Right kidney (tissue), 1 donor: ENCODE results near the gene ATP6V1C2.
"Not testable (repeated sequence)": the region's sequence is repeated elsewhere in the genome, so short reads cannot be mapped to it uniquely, and the experiment has no call there.

Source experiments
- DNase-seq: peaks from one replicate; pipeline ENCODE4 v3.0.0-alpha.2; 2016

The ATP6V1C2 gene

GRCh38 chr2:10813163-10814138 is 92.0 kb downstream of the ATP6V1C2 start:
- not testable (repeated sequence) for DNase-seq

GRCh38 chr2:10814142-10814541 is 92.7 kb downstream of the ATP6V1C2 start:
- no peak for DNase-seq

DNA sequence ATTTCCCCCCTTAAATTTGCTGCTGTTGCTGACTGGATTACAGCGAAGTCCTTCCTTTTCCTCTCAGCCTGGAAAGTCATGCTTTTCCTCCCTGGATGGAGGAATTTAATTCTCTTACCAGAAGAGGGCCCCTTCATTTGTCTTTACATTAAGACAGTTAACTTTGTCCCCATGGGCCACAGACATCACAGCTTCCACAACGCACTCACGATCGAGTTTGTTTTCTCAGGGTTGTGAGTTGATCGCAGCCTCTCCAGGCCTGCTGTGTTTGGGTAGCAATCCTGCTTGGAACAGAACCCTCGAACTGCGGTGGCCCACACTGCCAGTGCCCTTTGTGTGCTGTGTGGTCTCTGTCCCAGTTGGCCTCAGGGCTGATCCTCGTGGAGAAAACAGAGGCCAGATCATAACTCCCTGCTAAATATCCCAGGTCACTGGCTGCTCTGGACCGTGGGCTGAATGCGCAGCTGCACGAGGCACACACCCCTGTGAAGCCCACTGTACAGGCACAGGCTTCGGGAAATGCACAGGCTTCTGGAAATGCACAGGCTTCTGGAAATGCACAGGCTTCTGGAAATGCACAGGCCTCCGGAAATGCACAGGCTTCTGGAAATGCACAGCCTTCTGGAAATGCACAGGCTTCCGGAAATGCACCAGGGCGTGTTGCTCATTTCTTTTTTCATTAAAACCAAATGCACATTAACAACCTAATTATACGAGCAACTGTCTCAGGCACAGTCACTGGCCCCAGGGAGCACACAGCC is 93.3 kb downstream of the ATP6V1C2 start:
- no peak for DNase-seq

DNA sequence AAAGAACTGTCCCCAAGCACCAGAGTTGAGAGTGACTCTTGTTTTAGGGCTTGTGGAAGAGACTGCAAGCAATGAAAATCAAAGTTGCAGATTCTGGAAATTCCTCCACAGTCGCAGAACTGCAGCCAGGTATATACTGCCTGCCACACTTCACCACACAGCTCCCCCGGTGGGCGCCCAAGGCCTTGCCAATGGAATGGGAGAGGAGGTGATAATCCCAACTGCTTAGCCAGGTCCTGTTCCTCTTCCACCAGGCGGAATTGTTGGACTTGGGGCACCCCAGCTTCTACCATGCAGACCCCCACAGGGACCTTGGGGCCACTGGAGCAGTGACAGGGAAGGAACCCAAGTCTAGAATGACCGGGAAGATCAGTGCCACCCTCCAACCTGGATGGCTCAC is 96.0 kb downstream of the ATP6V1C2 start:
- DNase-seq: no peak

DNA sequence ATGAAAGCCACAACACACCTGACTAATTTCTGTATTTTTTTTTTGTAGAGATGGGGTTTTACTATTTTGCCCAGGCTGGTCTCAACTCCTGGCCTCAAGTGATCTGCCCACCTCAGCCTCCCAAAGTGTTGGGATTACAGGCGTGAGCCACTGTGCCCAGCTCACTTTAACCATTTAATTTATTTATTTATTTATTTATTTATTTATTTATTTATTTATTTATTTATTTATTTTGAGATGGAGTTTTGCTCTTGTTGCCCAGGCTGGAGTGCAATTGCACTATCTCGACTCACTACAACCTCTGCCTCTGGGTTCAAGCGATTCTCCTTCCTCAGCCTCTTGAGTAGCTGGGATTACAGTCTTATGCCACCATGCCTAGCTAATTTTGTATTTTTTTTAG is 96.9 kb downstream of the ATP6V1C2 start:
- not testable (repeated sequence) for DNase-seq

GRCh38 chr2:10818984-10819383 is 97.6 kb downstream of the ATP6V1C2 start:
- DNase-seq: no peak

DNA sequence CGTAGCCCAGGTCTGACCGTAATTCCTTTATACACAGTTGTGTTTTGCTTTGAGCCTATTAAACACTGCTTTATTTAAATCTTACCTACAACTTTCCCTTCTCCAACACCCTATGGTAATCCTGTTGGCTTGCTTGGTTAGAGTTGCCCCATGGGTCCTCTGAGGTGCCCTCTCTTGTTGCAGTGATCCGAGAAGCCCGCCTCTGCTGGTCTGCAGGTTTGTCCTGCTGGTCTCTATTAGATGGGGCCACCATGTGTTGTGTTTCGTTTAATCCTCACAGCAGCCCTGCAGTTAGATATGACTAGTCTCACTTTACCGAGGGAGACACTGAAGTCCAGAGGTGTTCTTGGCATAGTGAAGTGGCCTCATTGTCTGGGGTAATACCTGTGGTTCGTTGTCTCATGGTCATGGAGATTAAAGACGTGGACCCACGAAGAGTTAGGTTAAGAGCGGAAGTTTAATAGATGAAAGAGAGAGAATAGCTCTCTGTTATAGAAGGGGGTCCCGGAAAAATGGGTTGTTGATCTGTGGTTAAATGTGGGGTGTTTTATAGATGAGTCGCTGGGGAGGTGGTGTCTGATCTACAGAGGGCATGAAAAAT is 98.4 kb downstream of the ATP6V1C2 start:
- no peak for DNase-seq

- DNase-seq: no peak
Measured at GRCh38 chr2:10820562-10820961, 99.1 kb downstream of the ATP6V1C2 start.

DNA sequence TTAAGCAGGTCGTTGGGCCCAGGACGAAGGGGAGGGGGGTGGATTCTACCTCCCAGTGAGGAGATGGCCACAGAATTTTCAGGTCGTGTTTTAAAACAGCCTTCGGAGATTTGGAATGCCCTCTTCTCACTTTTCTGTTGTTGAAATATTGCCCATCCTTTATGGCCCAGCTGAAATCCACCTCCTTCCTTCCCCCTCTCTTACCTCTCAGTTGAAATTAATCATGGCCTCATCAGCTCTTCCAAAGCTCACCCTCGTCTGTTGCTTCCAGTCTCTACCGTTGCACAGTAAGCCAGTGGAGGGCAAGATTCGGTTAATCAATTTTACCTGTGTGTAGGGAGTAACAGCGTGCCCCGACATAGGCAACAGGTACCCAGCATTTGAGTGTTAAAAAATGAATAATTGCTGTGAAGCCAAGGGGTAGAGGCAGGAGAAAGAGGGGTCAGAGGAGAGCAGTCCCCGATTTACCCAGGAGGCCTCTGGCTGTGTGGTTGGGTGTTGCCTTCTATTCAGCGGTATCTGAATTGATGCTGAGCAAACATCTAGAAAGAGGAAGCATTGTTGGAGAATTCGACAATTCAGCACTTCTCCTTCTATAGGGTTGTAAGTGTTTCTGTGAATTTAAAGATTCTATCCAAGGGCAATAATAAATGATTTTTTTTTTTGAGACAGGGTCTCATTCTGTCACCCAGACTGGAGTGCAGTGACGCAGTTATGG is 99.7 kb downstream of the ATP6V1C2 start:
- DNase-seq: no peak

DNA sequence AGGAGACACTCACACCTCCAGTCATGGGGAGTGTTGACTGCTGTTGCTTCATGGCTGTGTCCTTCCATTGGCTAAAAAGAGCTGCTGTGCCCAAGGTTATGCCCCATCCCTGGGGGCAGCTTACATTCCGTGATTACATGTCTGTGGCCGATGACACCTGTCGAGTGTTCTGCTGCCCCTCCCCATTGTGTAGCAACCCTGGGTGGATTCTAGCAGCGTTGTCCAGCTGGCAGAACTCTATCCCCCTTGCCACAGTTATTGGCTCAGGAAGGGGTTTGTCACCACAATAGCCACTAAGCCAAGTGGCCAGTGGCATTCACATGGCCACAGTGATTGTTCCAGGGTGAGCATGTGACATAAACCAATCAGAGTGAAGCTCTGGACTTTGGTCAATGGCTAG is 102.8 kb downstream of the ATP6V1C2 start:
- no peak for DNase-seq

DNA sequence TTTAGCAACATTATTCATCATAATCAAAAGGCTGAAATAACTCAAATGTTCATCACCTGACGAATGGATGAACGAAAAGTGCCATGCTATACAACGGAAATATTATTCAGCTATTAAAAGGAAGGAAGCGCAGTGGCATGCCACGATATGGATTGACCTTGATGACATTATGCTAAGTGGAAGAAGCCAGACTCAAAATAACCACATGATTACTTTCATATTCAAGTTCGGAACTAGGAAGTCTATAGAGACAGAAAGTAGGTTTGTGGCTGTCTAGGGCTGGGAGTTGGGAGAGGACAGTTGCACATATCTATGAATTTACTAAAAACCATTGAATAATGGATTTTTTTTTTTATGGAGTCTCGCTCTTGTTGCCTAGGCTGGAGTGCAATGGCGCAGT is 104.6 kb downstream of the ATP6V1C2 start:
- no peak for DNase-seq

- no peak for DNase-seq
Measured at GRCh38 chr2:10826625-10827024, 105.2 kb downstream of the ATP6V1C2 start.

- no peak for DNase-seq
Measured at GRCh38 chr2:10828346-10828745, 106.9 kb downstream of the ATP6V1C2 start.

- no peak for DNase-seq
Measured at GRCh38 chr2:10829299-10829698, 107.9 kb downstream of the ATP6V1C2 start.

DNA sequence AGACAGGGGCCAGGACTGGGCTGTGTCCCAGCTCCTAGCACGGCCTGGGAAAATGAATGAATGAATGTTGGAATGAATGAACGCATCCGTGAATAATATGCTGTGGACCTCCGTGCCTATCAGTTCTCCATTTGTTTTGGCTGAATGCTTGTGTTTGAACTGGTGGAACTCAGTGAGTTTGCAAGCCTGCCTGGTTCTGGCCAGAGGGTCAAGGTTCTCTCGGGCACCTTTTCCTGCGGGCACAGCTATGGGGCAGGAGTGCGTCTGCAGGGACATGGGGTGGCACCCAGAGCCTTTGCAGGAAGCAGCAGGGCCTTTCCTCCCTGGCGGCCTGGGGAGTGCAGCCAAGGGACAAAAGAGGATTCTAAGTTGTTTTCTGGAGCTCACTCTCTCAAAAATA is 108.8 kb downstream of the ATP6V1C2 start:
- DNase-seq: no peak

GRCh38 chr2:10830641-10831399 is 109.4 kb downstream of the ATP6V1C2 start:
- no peak for DNase-seq

GRCh38 chr2:10831400-10831985 is 110.1 kb downstream of the ATP6V1C2 start:
- no peak for DNase-seq

- DNase-seq: peak; percentile 72
Measured at GRCh38 chr2:10832203-10832936, 110.9 kb downstream of the ATP6V1C2 start.

DNA sequence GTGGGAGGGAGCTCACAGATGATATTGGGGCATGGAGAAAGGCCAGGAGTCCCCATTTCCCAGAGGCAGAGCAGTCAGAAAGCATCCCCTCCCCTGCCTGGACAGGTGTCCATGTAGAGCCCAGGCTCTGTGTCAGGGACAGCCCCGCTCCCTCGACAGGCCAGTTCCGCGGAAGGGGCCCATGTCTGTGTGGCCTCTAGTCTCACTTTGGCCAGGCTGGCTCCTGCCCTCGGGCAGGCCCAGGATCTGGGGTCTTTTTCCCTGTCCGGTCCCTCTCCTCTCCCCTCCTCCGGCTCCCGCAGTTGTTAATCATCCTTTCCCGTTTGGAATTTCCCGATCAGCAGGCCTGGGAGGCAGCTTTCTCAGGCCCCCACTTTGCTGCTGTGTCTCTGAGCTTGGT is 111.6 kb downstream of the ATP6V1C2 start:
- DNase-seq: no peak

GRCh38 chr2:10834068-10834655 is 112.7 kb downstream of the ATP6V1C2 start:
- DNase-seq: no peak
